GM21381 (cell line): ENCODE results near the gene C2orf15.
A peak's percentile ranks its signal among the peaks of the same experiment; 100 is the strongest.
"Not testable (repeated sequence)": the region's sequence is repeated elsewhere in the genome, so short reads cannot be mapped to it uniquely, and the experiment has no call there.

Source experiments
- ATAC-seq: cut with Tn5 transposase; IDR thresholded peaks from one replicate; pipeline ENCODE4 v1.9.1; 2021; ENCODE audit warnings: mild to moderate bottlenecking, moderate library complexity; ENCODE audit not compliant: unreplicated experiment

The C2orf15 gene

DNA sequence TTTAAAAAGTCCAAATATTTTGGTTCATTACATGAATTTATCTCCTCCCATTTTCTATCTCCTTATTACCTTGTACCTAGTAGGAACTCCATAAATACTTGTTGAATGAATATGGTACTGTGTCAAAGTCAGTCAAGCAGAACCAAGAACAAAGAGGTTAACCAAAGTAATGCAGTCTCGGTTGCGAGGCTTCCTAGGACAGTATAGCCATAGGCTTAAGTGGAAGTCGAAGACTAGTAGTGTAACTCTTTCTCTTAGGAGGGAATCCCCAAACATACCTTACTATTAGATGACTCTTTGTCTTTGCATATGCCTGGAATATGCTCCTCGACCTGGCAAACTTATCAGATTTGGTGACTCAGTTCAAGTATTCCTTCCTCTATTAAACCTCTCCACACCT lies 18.1 kb downstream of the C2orf15 start:
- ATAC-seq: no peak

- ATAC-seq: no peak
Measured at GRCh38 chr2:99166218-99166617, 24.7 kb downstream of the C2orf15 start.

GRCh38 chr2:99169534-99169933 lies 28.0 kb downstream of the C2orf15 start:
- ATAC-seq: no peak

DNA sequence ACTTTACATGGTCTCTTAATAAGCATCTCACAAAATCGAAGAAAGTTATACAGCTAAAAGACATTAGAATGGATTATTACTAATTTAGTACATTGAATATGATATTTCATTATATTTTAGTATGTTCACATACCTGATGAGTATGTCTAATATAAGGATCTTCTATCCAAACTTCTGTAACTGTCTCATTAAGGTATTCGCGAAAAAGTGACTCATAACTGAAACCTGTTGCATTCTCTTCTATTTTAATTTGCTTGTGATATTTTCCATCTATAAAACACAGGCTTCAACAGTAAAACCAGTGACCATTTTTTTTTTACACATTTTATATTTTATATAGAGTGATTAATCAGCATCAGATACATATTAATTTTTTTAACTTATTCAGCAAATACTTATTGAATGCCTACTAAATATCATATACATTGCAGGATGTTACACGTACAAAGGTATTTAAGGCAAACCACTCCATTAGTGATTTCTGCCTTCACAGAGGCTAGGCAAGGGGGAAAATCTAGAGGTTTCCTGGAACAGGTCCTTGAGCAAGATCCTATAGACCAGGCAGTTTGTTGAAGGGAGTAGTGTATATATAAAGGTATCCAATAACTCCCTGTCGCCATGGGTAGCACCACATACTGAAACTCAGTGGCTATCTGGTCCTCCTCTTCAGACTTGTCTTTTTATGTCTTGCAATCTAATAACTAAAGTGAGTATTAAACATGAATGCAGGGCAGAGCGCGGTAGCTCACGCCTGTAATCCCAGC lies 30.1 kb downstream of the C2orf15 start:
- ATAC-seq: no peak

DNA sequence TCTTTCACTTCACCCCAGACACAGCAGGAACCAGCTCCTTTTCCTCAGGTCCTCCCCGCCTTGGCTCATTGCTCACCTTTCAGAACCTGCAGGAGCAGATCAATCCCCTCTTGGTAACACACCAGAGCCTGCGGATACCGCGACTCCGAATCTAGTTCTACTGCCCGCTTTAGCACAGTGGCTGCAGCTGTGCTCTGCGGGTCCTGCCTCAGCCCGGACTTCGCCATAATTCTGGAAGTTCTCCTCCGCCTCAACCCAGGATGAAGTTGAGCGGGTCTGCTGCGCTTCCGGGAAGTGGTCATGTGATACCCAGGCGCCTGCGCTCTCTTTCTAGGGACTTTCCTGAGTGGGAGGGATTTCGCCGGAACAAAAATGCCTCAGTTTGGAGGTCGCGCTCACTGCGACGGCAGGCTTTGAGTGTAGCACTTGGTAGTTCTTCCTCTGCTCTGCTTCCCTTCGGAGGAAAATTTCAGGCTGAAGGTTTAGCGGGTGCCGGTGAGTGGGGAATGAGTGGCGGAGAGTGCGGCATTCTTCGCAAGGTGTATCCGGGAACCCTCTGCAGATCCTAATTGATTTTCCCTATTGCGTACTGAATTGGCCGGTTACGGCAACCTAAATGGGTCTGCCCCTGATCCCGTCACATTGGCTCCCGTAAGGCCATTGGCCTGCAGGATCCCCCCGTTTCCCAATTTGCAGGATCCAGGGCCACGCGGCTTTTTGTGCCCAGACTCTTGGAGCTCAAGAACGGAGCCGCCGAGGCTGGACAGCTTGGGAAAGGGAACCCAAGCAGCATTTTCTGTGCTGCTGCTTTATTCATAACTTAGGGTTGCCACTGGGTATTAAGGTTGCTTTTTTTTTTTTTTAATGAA lies 39.5 kb downstream of the C2orf15 start, which contains the start of the genes MITD1 and MRPL30:
MITD1 (minus strand) TSS at position 304 of the 869 bp plus-strand sequence; CDS start at position 227, 77 bp downstream.
MRPL30 (plus strand) TSS at position 430 of the 869 bp plus-strand sequence. CDS start 5,020 bp downstream, outside the sequence.
- peak; percentile 93 for ATAC-seq

DNA sequence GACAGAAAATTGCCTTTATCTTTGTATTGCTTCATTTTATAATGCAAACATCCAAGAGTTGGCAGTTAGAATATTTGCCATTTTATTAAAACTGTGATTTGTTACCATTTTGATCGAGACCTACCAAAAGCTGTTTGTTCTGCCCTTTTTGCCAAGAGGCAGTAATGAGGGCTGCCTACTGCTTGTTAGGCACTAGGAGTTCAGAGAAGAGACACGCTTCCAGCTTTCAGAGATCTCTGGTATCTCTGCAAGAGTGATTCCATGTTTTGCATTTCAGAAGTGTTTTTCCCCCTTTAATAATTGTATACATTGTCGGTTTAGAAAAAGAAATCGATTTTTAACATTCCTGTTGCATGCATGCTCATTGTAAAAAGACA lies 40.1 kb downstream of the C2orf15 start:
- no peak for ATAC-seq

- ATAC-seq: no peak
Measured at GRCh38 chr2:99183025-99183424, 41.5 kb downstream of the C2orf15 start.

DNA sequence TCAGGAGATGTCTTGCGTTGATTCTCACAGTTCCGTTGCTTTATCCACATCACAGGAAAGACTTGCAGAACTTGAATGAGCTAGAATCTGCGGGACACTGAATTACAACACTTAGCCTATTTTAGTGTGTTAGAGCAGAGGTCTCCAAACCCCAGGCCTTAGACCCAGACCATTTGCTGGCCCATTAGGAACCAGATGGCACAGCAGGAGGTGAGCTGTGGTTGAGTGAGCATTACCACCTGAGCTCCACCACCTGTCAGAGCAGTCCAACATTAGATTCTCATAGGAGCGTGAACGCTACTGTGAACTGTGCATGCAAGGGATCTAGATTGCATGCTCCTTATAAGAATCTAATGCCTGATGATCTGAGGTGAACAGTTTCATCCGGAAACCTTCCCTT lies 43.3 kb downstream of the C2orf15 start:
- ATAC-seq: no peak

- no peak for ATAC-seq
Measured at GRCh38 chr2:99187011-99187410, 45.5 kb downstream of the C2orf15 start.

GRCh38 chr2:99188357-99188756 lies 46.9 kb downstream of the C2orf15 start:
- no peak for ATAC-seq

- no peak for ATAC-seq
Measured at GRCh38 chr2:99190548-99190947, 49.0 kb downstream of the C2orf15 start.

- ATAC-seq: not testable (repeated sequence)
Measured at GRCh38 chr2:99192364-99192763, 50.9 kb downstream of the C2orf15 start.

DNA sequence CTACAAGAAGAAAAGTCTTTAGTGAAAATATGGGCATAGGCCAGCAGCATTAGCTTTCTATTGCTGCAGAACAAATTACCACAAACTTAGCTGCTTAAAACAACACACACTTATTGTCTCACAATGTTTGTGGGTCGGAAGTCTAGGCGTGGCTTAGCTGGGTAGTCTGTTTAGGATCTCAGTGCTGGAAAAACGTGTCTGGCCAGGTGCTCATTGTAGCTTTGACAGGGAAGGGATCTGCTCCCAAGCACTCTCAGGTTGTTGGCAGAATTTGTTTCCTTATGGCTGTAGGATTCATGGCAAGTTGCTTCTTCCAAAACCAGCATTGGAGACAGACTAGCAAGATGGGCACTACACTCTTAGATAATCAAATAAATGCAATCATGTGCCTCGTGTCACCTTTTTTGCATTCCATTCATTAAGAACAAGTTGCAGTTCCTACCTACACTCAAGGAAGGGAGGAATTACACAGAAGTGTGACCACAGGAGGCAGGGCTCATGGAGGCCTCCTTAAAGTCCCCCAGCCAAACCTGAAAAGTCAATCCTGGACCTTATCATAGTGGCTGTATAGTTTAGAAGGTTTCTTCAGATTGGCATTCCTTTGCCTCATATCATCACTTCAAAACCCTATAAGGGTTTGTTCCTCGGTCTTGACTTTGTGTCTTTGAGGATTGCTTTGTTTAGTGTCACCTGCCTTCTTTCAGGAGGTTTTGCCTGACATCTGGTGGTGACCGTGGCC lies 56.8 kb downstream of the C2orf15 start:
- no peak for ATAC-seq

DNA sequence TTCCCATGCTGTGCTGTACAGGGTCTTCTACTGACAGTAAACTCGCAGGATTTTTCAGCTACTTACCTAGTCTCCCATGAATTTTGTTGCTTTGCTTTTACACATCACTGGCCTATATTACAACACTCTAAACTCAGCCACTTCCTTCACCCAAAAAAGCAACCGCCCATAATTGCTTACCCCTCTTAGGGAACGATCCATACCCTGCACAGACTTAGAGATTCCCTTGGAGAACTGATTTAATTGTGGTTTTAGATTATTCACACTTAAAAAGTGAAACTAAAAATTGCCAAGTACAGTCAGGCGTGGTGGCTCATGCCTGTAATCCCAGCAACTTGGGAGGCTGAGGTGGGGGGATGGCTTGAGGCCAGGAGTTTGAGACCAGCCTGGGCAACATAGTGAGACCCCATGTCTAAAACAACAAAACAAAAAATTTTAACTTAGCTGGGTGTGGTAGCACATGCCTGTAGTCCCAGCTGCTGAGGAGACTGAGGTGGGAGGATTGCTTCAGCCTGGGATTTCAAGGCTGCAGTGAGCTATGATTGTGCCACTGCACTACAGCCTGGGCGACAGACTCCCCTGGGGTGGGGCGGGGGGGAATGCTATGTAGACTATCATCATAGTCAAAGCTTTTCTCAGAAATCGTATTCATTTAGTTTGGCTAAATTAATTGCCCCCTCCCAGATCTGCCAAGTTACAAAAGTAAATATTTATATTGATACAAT lies 58.7 kb downstream of the C2orf15 start:
- ATAC-seq: no peak
